Measurements from ENCODE around the gene TOP3A.

GRCh38 chr17:18246880-18247612, 67.7 kb downstream of the TOP3A start:
- TF ChIP-seq, protein P1, sequence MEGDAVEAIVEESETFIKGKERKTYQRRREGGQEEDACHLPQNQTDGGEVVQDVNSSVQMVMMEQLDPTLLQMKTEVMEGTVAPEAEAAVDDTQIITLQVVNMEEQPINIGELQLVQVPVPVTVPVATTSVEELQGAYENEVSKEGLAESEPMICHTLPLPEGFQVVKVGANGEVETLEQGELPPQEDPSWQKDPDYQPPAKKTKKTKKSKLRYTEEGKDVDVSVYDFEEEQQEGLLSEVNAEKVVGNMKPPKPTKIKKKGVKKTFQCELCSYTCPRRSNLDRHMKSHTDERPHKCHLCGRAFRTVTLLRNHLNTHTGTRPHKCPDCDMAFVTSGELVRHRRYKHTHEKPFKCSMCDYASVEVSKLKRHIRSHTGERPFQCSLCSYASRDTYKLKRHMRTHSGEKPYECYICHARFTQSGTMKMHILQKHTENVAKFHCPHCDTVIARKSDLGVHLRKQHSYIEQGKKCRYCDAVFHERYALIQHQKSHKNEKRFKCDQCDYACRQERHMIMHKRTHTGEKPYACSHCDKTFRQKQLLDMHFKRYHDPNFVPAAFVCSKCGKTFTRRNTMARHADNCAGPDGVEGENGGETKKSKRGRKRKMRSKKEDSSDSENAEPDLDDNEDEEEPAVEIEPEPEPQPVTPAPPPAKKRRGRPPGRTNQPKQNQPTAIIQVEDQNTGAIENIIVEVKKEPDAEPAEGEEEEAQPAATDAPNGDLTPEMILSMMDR (IDR thresholded peaks at IDR 0.05; ENCODE audit: low read length), result no peak
- TF ChIP-seq EZH2 (IDR thresholded peaks at IDR 0.05; ENCODE audit: borderline replicate concordance, low read length), result no peak
